Measurements from ENCODE around the gene LHX3.

LHX3 gene

DNA sequence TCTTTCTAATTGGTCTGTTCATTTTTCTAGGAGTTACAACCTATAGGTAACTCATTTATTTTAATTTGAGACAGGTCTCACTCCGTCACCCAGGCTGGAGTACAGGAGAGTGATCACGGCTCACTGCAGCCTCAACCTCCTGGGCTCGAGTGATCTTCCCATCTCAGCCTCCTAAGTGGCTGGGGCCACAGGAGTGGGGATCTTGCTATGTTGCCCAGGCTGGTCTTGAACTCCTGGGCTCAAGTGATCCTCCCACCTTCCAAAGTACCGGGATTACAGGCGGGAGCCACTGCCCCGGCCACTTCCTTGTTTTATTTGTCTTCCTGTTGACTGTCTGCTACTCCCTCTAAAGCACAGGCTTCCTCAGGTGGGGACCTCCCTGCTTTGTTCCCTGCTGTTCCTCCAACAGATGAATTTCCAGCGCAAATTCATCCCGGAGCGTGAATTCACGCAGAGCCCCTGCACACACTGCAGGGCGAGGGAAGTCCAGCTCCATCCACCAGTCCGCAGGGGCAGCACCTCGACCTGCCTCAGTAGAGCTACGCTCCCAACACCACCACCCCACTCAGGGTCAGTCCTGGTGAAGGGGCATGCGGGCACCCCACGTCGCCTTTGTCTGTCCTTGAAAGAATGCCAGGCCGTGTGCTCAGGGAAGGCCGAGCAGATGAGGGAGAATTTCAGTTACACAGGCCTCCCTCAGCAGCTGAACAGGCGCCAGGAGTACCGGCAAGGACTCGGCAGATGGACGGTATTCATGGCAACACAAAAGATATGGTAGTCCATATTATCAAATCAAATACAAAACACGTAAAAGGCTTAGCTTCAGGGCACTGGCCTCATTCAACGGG, 34.4 kb upstream of the LHX3 start:
- no peak for TF ChIP-seq TAF1 (IDR thresholded peaks at IDR 0.05; ENCODE audit: low read depth)
- TF ChIP-seq, protein P1, sequence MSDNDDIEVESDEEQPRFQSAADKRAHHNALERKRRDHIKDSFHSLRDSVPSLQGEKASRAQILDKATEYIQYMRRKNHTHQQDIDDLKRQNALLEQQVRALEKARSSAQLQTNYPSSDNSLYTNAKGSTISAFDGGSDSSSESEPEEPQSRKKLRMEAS (IDR thresholded peaks at IDR 0.05), result no peak
- no peak for TF ChIP-seq TEAD4 (IDR thresholded peaks at IDR 0.05)
- no peak for TF ChIP-seq TCF12 (IDR thresholded peaks at IDR 0.05; ENCODE audit: low read depth)
- no peak for TF ChIP-seq NFIC (IDR thresholded peaks at IDR 0.05)
- TF ChIP-seq EGR1 (IDR thresholded peaks at IDR 0.05), result no peak
- TF ChIP-seq CEBPB (IDR thresholded peaks at IDR 0.05), result no peak
- TF ChIP-seq EP300 (IDR thresholded peaks at IDR 0.05; ENCODE audit: borderline replicate concordance), result no peak
- TF ChIP-seq REST (IDR thresholded peaks at IDR 0.05; ENCODE audit: low read depth), result no peak
- no peak for TF ChIP-seq ZBTB7A (IDR thresholded peaks at IDR 0.05; ENCODE audit: low read depth)
- no peak for TF ChIP-seq YY1 (IDR thresholded peaks at IDR 0.05; ENCODE audit: low read depth)
- no peak for TF ChIP-seq RAD21 (IDR thresholded peaks at IDR 0.05; ENCODE audit: low read depth)
- TF ChIP-seq, protein P2, sequence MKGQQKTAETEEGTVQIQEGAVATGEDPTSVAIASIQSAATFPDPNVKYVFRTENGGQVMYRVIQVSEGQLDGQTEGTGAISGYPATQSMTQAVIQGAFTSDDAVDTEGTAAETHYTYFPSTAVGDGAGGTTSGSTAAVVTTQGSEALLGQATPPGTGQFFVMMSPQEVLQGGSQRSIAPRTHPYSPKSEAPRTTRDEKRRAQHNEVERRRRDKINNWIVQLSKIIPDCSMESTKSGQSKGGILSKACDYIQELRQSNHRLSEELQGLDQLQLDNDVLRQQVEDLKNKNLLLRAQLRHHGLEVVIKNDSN (IDR thresholded peaks at IDR 0.05), result no peak
- no peak for TF ChIP-seq CREB1 (IDR thresholded peaks at IDR 0.05; ENCODE audit: low read depth)

DNA sequence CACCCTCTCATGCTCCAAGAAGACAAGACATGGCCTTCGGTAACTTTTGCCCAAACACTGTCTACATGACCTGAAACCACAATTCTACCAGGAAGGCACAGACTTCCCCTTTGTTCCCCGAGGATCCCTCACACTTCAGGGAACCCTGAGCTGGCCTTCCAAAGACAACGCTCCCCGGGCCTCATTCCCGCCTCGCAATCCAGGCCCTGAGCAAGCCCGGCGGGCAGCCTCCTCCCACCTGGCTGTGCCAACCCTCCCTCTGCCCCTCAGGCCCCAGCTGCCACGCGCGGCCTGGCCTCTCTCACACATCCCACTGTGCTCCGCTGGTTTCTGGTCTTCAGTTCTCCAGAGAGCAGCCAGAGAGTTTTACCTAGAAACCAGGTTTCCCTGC, 33.4 kb upstream of the LHX3 start:
- TF ChIP-seq FOXM1 (IDR thresholded peaks at IDR 0.05; ENCODE audit: borderline replicate concordance, low read depth), result no peak
- TF ChIP-seq, protein P2 (IDR thresholded peaks at IDR 0.05), result no peak
- TF ChIP-seq TEAD4 (IDR thresholded peaks at IDR 0.05), result no peak
- TF ChIP-seq YY1 (IDR thresholded peaks at IDR 0.05; ENCODE audit: low read depth), result no peak
- no peak for TF ChIP-seq REST (IDR thresholded peaks at IDR 0.05; ENCODE audit: low read depth)
- no peak for TF ChIP-seq ZBTB7A (IDR thresholded peaks at IDR 0.05; ENCODE audit: low read depth)
- TF ChIP-seq CREB1 (IDR thresholded peaks at IDR 0.05; ENCODE audit: low read depth), result no peak
- TF ChIP-seq EP300 (IDR thresholded peaks at IDR 0.05; ENCODE audit: borderline replicate concordance), result no peak
- no peak for TF ChIP-seq NFIC (IDR thresholded peaks at IDR 0.05)
- no peak for TF ChIP-seq TAF1 (IDR thresholded peaks at IDR 0.05; ENCODE audit: low read depth)
- TF ChIP-seq, protein P1 (IDR thresholded peaks at IDR 0.05), result no peak
- no peak for TF ChIP-seq CEBPB (IDR thresholded peaks at IDR 0.05)

- TF ChIP-seq TEAD4 (IDR thresholded peaks at IDR 0.05), result no peak
- no peak for TF ChIP-seq CEBPB (IDR thresholded peaks at IDR 0.05)
- no peak for TF ChIP-seq RAD21 (IDR thresholded peaks at IDR 0.05; ENCODE audit: low read depth)
- TF ChIP-seq YY1 (IDR thresholded peaks at IDR 0.05; ENCODE audit: low read depth), result no peak
- TF ChIP-seq EP300 (IDR thresholded peaks at IDR 0.05; ENCODE audit: borderline replicate concordance), result no peak
- no peak for TF ChIP-seq FOXM1 (IDR thresholded peaks at IDR 0.05; ENCODE audit: borderline replicate concordance, low read depth)
- TF ChIP-seq TCF12 (IDR thresholded peaks at IDR 0.05; ENCODE audit: low read depth), result no peak
- TF ChIP-seq EGR1 (IDR thresholded peaks at IDR 0.05), result no peak
- no peak for TF ChIP-seq CREB1 (IDR thresholded peaks at IDR 0.05; ENCODE audit: low read depth)
- TF ChIP-seq, protein P1 (IDR thresholded peaks at IDR 0.05), result no peak
- TF ChIP-seq REST (IDR thresholded peaks at IDR 0.05; ENCODE audit: low read depth), result no peak
- TF ChIP-seq TAF1 (IDR thresholded peaks at IDR 0.05; ENCODE audit: low read depth), result no peak
- TF ChIP-seq NFIC (IDR thresholded peaks at IDR 0.05), result no peak
- TF ChIP-seq, protein P2 (IDR thresholded peaks at IDR 0.05), result no peak
- no peak for TF ChIP-seq ZBTB7A (IDR thresholded peaks at IDR 0.05; ENCODE audit: low read depth)
These were observed 32.8 kb upstream of the LHX3 start for GRCh38 chr9:136237486-136238341.

All from Ishikawa (cell line).